Astrocyte of the cerebellum (primary cell): Measurements from ENCODE around the gene HOXA10.

Experiments used
- DNase-seq: peaks from one replicate; pipeline ENCODE4 v3.0.0-alpha.2; 2011; ENCODE audit warnings: low read depth
- H3K4me3 ChIP-seq: 2 replicates; pipeline ENCODE4 v1.5.1; 2011; ENCODE audit warnings: mild to moderate bottlenecking, low read depth, low read length, moderate library complexity
- in situ Hi-C: cut with HindIII; loops from 2 replicates; pipeline ENCODE4 v1.10.0; 2017; ENCODE audit warnings: low sequenced_read_pairs
- TF ChIP-seq, protein P1 (sequence below): IDR thresholded peaks from 2 replicates; pipeline ENCODE4 v1.5.1; 2012; ENCODE audit warnings: low read length, low read depth, moderate library complexity, mild to moderate bottlenecking; ENCODE audit errors: missing control alignments

Gene HOXA10

DNA sequence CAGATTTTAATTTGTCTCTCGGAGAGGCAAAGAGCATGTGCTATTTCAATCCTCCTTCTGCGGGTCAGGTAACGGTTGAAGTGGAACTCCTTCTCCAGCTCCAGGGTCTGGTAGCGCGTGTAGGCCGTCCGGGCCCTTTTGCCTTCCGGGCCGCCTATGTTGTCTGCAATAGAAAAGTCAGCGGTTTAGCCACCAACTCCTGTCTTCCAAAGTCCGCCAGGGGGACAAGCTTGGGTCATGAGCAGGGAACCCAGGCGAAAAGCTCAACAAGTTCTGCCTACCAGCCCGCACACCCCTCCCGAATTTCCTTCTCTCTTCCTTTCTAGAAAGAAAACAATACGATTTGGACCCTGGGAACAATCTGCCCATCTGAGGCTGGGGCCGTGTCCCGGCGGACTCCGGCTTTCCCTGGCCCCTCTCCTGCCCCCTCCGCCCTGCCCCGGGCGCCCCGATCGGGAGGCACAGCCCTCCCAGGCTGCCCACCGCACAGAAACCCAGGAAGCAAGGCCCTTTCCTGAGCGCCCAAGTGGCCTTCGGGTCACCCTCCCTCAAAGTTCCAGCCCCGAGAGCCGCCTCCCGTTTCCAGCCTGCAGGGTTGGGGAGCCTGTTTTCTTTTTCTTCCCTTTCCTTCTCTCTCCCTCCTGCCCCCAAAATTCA lies 32.1 kb downstream of the HOXA10 start:
- peak overlapping the region; percentile 31 for H3K4me3 ChIP-seq
- in situ Hi-C loops: no loop called here
- TF ChIP-seq, protein P1, sequence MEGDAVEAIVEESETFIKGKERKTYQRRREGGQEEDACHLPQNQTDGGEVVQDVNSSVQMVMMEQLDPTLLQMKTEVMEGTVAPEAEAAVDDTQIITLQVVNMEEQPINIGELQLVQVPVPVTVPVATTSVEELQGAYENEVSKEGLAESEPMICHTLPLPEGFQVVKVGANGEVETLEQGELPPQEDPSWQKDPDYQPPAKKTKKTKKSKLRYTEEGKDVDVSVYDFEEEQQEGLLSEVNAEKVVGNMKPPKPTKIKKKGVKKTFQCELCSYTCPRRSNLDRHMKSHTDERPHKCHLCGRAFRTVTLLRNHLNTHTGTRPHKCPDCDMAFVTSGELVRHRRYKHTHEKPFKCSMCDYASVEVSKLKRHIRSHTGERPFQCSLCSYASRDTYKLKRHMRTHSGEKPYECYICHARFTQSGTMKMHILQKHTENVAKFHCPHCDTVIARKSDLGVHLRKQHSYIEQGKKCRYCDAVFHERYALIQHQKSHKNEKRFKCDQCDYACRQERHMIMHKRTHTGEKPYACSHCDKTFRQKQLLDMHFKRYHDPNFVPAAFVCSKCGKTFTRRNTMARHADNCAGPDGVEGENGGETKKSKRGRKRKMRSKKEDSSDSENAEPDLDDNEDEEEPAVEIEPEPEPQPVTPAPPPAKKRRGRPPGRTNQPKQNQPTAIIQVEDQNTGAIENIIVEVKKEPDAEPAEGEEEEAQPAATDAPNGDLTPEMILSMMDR: peak; percentile 5
- DNase-seq: no peak

GRCh38 chr7:27141137-27141922 lies 32.8 kb downstream of the HOXA10 start:
- no peak overlapping the region for H3K4me3 ChIP-seq

DNA sequence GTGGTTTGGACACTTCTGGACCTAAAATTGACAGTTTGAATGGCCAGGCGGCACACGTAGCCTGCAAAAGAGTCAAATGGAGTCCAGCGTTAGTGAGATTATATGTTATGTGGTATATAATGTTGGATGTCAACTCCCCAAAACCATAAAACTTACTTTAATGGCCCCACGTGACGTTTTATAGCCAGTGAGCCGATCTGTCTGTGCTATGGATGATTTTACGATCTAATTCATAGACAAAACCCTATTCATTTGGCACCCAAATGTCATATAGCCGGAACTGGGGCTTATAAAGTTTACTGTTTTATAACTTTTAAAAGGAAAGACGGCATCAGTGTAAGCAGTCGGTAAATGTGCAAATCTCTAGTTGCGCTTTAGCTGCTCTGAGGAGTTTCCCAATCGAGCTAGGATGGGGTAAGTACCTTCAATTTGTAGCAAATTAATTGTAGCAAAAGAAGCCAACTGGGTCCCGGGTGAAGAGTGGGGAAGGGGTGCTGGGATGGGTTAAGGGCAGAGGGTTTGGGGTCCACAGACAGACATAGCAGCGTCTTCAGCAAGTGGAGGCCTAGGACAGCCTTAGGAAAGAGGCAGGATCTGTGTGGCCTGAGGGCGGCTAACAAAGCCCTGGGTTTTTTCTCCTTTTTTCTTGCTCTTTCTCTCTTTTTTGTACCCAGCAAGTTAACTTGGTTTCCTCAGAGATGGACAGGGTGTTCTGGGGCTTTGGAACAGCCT lies 33.8 kb downstream of the HOXA10 start:
- in situ Hi-C loops: no loop called here
- no peak overlapping the region for H3K4me3 ChIP-seq
- TF ChIP-seq, protein P1: no peak
- no peak for DNase-seq

More at GRCh38 chr7:27141137-27141922, 32.8 kb downstream of the HOXA10 start:
- DNase-seq: no peak
- in situ Hi-C loops: no loop called here
- TF ChIP-seq, protein P1: no peak

DNA sequence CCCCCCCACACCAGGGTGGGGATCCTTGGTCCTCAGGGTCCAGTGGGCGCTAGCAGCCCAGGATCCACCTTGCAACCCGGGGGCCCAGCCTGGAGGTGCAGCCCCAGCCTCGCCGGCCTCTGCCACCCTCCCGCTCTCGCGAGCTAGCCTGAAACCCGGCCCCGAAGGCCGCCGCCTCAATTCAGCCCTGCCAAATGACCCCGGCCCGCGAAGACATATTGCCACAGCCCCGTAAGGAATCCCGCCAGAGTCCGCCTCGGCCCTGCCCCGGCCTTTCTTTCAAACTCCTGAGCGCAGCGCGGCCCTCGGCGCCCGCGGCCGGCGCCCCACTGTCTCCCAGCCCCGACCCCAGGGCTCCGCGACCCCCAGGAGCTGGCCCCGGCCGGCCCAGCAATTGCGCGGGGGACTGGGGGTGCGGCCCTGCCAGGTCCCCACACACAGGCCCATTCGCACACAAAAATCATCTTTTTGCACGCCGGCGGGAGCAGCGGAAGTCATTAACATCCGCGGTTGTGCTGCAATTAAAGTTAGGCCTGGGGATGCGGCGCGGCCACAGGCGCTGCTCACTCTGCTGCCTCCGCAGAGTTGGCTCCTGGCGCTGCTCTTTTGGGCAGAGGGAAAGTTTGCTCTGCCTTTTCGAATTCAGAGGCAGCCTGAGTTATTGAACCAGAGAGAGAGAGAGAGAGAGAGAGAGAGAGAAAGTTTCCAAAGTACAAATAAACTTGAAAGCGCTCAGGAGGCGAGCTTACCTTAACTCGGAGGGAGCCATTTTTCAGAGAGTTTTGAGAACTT lies 34.6 kb downstream of the HOXA10 start:
- no peak for DNase-seq
- in situ Hi-C loops: no loop called here
- H3K4me3 ChIP-seq: no peak overlapping the region
- TF ChIP-seq, protein P1: no peak

DNA sequence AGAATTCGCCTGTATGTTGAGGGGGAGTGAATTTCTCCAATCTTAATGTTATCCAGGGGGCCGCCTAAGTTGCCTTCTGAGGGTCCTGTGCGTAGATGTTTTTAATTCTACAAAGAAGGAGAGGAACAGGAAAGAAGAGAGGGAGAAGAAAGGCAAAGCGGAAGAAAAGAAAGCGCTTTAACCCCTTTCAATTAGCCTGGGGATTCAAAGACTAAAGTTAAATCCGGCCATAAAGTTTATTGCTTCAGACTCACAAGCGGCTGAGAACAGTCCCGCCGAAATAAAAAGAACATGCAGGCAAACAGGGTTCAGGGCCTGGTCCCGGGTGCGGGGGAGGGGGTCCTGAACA lies 35.2 kb downstream of the HOXA10 start:
- TF ChIP-seq, protein P1: no peak
- in situ Hi-C loops: no loop called here
- DNase-seq: no peak
- no peak overlapping the region for H3K4me3 ChIP-seq

DNA sequence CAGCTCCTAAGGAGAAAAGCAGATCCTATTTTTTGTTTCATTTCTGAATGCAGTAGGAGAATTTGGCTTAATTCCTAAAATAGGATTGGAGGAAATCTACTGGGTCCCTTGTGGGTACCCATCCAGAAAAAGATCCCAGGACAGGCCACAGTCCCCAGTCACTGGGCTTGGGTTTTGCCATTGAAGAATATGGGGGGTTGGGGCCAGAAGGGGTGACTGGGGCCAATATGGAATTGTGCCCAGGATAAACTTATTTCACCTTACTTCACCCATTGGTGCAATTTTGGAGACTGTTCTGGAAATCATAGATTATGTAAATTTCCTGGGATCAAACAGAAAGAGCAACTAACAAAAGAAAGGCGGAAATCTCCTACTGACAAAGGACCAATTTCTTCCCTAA lies 35.6 kb downstream of the HOXA10 start:
- no peak overlapping the region for H3K4me3 ChIP-seq
- in situ Hi-C loops: no loop called here
- TF ChIP-seq, protein P1: no peak
- no peak for DNase-seq
